H1 (cell line): Measurements from ENCODE around the gene AGPAT4. TPM values are rescaled to one million over a fixed set of nuclear protein-coding genes. Genes with fewer than 3 reads are reported as not detected.

ENCODE experiments used
- BACH1 ChIP-seq: IDR thresholded peaks from 2 replicates; pipeline ENCODE4 v1.6.1; 2012; ENCODE audit warnings: low read length, improper control_type of control experiment
- CHD7 ChIP-seq: fragments of 300-600 bp; sonication (generic); IDR thresholded peaks from 2 replicates; pipeline ENCODE4 v1.7.1; 2012; ENCODE audit warnings: low read length, moderate library complexity, mild to moderate bottlenecking, inconsistent platforms; ENCODE audit not compliant: insufficient replicate concordance
- E2F6 ChIP-seq: IDR thresholded peaks from 2 replicates; pipeline ENCODE4 v1.6.1; 2012; ENCODE audit warnings: inconsistent platforms
- EP300 ChIP-seq, 2 experiments: IDR thresholded peaks; 1 replicate in 1 of 2; 2 replicates in 1 of 2; pipeline ENCODE4 v1.6.1; 2011 to 2012; ENCODE audit warnings: low read depth in 2 of 2, low read length in 2 of 2, mild to moderate bottlenecking in 2 of 2, borderline replicate concordance in 1 of 2, inconsistent platforms in 1 of 2, moderate library complexity in 1 of 2
- GABPA ChIP-seq: IDR thresholded peaks from 2 replicates; pipeline ENCODE4 v1.6.1; 2011; ENCODE audit warnings: mild to moderate bottlenecking, low read length, moderate library complexity, borderline replicate concordance; ENCODE audit not compliant: insufficient read depth
- MAFK ChIP-seq: IDR thresholded peaks from 2 replicates; pipeline ENCODE4 v1.6.1; 2012; ENCODE audit warnings: low read depth, mild to moderate bottlenecking, improper control_type of control experiment, low read length
- TAF7 ChIP-seq: optimal IDR thresholded peaks from 2 replicates; pipeline ENCODE3; 2011; ENCODE audit warnings: low read depth, mild to moderate bottlenecking, inconsistent platforms, low read length, moderate library complexity, borderline replicate concordance
- polyA plus RNA-seq, 7 experiments: library from polyadenylated mRNA; depleted of rRNA in 3 of 7; stranded (reverse) in 5 of 7; unstranded in 2 of 7; fragments of >200 nt in 5 of 7; fragments of 200-250 nt in 2 of 7; gene quantifications; 1 replicate in 5 of 7; 2 replicates in 1 of 7; 4 replicates in 1 of 7; pipeline versions ENCODE4 v1.2.1 to v1.2.3, GENCODE V29; 2011 to 2013; ENCODE audit warnings: missing spikeins in 2 of 7, mixed read lengths in 2 of 7
- total RNA-seq: library from RNA; stranded (reverse); fragmentation: NEBNext Ultra II Directional; extraction: Animal tissue kit (Norgen Biotek cat#: 25700); gene quantifications from 2 replicates; pipeline ENCODE4 v1.2.1, GENCODE V29; 2021

AGPAT4 gene
- total and polyA plus RNA-seq, 2 of the 8 experiments (the other 6 are each of a cell fraction or from before 2014, with no cell fraction given): 13.5 to 23.8 TPM

GRCh38 chr6:161163466-161164181 lies 110.2 kb downstream of the AGPAT4 start (continued):
- TF ChIP-seq CHD7 (no peak), EP300 (IDR thresholded peaks at IDR 0.05; ENCODE audit: borderline replicate concordance in 1 of 2, low read depth in 2 of 2, low read length in 2 of 2) (peak in 1 of 2 experiments; percentile 49; a peak in 1 of 3 replicates), GABPA (no peak), BACH1 (no peak), TAF7 (peak; percentile 17), MAFK (no peak), E2F6 (peak; percentile 93)
